Upper lobe of left lung (tissue), 4 donors: ENCODE data around the gene UBXN10.

Experiments used
- CTCF ChIP-seq, 6 experiments: fragments of 450-650 bp in 4 of 6; fragments of 200-600 bp in 2 of 6; sonication (generic) in 2 of 6; IDR thresholded peaks; one replicate each; pipeline ENCODE4 v1.5.1; 2016 to 2019; ENCODE audit warnings: antibody characterized with exemption in 6 of 6
- EP300 ChIP-seq, 4 donors: sonication (generic); formaldehyde crosslinking; IDR thresholded peaks; one replicate each; pipeline ENCODE4 v1.5.1; 2017; ENCODE audit warnings: antibody characterized with exemption in 4 of 4, control low read depth in 2 of 4
- POLR2AphosphoS5 ChIP-seq, 2 donors: sonication (generic); formaldehyde crosslinking; IDR thresholded peaks; one replicate each; pipeline ENCODE4 v1.5.1; 2017; ENCODE audit warnings: antibody characterized with exemption in 2 of 2

- TF ChIP-seq POLR2AphosphoS5 (IDR thresholded peaks at IDR 0.05) (no peak), CTCF (IDR thresholded peaks at IDR 0.05) (no peak), EP300 (IDR thresholded peaks at IDR 0.05) (no peak)
These were observed 34.9 kb upstream of the UBXN10 start for GRCh38 chr1:20150969-20151368.
